SK-N-SH treated with all-trans-retinoic acid at 6 μM for 48 hours (cell line): ENCODE data around the gene ALS2.
"Not testable (repeated sequence)": the region's sequence is repeated elsewhere in the genome, so short reads cannot be mapped to it uniquely, and the experiment has no call there.

ENCODE experiments used
- ATAC-seq: fragments of 200-7000 bp; cut with Tn5 transposase; 3 replicates; pipeline ENCODE4 v1.9.1; 2020; ENCODE audit warnings: mild to moderate bottlenecking, moderate library complexity
- BACH2 ChIP-seq: fragments of 250-450 bp; sonication (Bioruptor Pico); IDR thresholded peaks from 2 replicates; pipeline ENCODE4 v1.9.0; 2021; ENCODE audit warnings: mild to moderate bottlenecking, borderline replicate concordance
- CSDC2 ChIP-seq: fragments of 250-450 bp; sonication (Bioruptor Pico); IDR thresholded peaks from 2 replicates; pipeline ENCODE4 v1.5.0; 2020; ENCODE audit warnings: mild to moderate bottlenecking, moderate library complexity
- ESRRG ChIP-seq: fragments of 250-450 bp; sonication (Bioruptor Pico); IDR thresholded peaks from 2 replicates; pipeline ENCODE4 v1.6.1; 2021; ENCODE audit warnings: mild to moderate bottlenecking
- GLIS3 ChIP-seq: fragments of 250-450 bp; sonication (Bioruptor Pico); IDR thresholded peaks from 2 replicates; pipeline ENCODE4 v1.5.0; 2020; ENCODE audit warnings: mild to moderate bottlenecking, moderate library complexity
- ISL1 ChIP-seq: fragments of 250-450 bp; sonication (Bioruptor Pico); IDR thresholded peaks from 2 replicates; pipeline ENCODE4 v2.1.2; 2022; ENCODE audit warnings: mild to moderate bottlenecking, moderate library complexity
- PPARA ChIP-seq: fragments of 250-450 bp; sonication (Bioruptor Pico); IDR thresholded peaks from 2 replicates; pipeline ENCODE4 v1.5.0; 2020; ENCODE audit warnings: mild to moderate bottlenecking, borderline replicate concordance
- RARB ChIP-seq: fragments of 250-450 bp; sonication (Bioruptor Pico); IDR thresholded peaks from 2 replicates; pipeline ENCODE4 v1.8.0; 2021; ENCODE audit warnings: mild to moderate bottlenecking, moderate library complexity
- SNAI2 ChIP-seq: fragments of 250-450 bp; sonication (Bioruptor Pico); IDR thresholded peaks from 2 replicates; pipeline ENCODE4 v1.5.0; 2020; ENCODE audit warnings: mild to moderate bottlenecking, moderate library complexity
- TCF4 ChIP-seq: fragments of 250-450 bp; sonication (Bioruptor Pico); IDR thresholded peaks from 2 replicates; pipeline ENCODE4 v1.8.0; 2021; ENCODE audit warnings: mild to moderate bottlenecking, moderate library complexity, borderline replicate concordance
- ZFP30 ChIP-seq: fragments of 450-650 bp; formaldehyde crosslinking; IDR thresholded peaks from 2 replicates; pipeline ENCODE4 v1.5.0; 2022; ENCODE audit warnings: mild to moderate bottlenecking, moderate library complexity
- ZNF565 ChIP-seq: fragments of 450-650 bp; formaldehyde crosslinking; conservative IDR thresholded peaks from 2 replicates; pipeline ENCODE4 v1.5.0; 2020; ENCODE audit warnings: low read depth, mild to moderate bottlenecking, moderate library complexity
- ZNF8 ChIP-seq: fragments of 450-650 bp; formaldehyde crosslinking; IDR thresholded peaks from 2 replicates; pipeline ENCODE4 v1.5.0; 2020; ENCODE audit warnings: mild to moderate bottlenecking, moderate library complexity
- TF ChIP-seq, protein P1 (sequence below): fragments of 250-450 bp; sonication (Bioruptor Pico); IDR thresholded peaks from 2 replicates; pipeline ENCODE4 v1.5.0; 2020; ENCODE audit warnings: mild to moderate bottlenecking, moderate library complexity
- TF ChIP-seq, protein P2 (sequence below): fragments of 250-450 bp; sonication (Bioruptor Pico); IDR thresholded peaks from 2 replicates; pipeline ENCODE4 v1.8.0; 2020; ENCODE audit warnings: mild to moderate bottlenecking, moderate library complexity, borderline replicate concordance
- TF ChIP-seq, protein P3 (sequence below): fragments of 250-450 bp; sonication (Bioruptor Pico); IDR thresholded peaks from 2 replicates; pipeline ENCODE4 v1.5.1; 2021; ENCODE audit warnings: mild to moderate bottlenecking, moderate library complexity
- TF ChIP-seq, protein P4 (sequence below): fragments of 250-450 bp; sonication (Bioruptor Pico); IDR thresholded peaks from 2 replicates; pipeline ENCODE4 v1.5.1; 2020; ENCODE audit warnings: low read depth, mild to moderate bottlenecking, moderate library complexity

Gene ALS2

DNA sequence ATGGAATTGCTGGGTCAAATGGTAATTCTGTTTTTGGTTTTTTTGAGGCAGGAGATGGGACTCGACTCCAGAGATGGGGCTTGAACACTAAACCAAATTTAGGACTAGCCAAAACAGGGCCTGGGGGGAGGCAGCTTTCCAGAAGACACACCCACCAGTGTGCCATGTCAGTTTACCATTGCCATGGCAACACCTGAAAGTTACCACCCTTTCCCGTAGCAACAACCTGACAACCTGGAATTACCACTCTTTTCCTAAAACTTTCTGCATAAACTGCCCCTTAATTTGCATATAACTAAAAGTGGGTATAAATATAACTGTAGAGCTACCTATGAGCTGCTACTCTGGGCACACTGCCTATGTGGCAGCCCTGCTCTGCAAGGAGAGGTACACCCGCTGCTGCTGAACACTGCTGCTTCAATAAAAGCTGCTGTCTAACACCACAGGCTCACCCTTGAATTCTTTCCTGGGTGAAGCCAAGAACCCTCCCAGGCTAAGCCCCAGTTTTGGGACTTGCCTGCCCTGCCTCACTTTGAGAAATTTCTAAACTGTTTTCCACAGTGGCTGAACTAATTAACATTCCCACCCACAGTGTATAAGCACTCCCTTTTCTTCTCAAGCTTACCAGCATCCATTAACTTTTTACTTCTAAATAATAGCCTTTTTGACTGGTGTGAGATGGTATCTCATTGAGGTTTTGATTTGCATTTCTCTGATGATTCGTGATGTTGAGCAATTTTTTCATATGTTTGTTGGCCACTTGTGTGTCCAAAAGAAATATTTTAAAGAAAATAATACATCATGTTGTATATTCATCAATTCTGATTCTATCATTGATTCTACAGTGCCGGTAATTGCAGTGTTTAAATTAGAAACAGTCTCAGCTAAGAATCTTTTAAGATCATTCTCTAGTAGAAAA, 36.2 kb upstream of the ALS2 start (continued):
- TF ChIP-seq, protein P1, sequence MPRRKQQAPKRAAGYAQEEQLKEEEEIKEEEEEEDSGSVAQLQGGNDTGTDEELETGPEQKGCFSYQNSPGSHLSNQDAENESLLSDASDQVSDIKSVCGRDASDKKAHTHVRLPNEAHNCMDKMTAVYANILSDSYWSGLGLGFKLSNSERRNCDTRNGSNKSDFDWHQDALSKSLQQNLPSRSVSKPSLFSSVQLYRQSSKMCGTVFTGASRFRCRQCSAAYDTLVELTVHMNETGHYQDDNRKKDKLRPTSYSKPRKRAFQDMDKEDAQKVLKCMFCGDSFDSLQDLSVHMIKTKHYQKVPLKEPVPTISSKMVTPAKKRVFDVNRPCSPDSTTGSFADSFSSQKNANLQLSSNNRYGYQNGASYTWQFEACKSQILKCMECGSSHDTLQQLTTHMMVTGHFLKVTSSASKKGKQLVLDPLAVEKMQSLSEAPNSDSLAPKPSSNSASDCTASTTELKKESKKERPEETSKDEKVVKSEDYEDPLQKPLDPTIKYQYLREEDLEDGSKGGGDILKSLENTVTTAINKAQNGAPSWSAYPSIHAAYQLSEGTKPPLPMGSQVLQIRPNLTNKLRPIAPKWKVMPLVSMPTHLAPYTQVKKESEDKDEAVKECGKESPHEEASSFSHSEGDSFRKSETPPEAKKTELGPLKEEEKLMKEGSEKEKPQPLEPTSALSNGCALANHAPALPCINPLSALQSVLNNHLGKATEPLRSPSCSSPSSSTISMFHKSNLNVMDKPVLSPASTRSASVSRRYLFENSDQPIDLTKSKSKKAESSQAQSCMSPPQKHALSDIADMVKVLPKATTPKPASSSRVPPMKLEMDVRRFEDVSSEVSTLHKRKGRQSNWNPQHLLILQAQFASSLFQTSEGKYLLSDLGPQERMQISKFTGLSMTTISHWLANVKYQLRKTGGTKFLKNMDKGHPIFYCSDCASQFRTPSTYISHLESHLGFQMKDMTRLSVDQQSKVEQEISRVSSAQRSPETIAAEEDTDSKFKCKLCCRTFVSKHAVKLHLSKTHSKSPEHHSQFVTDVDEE (CRISPR knock-in tag): no peak
- TF ChIP-seq ESRRG (CRISPR knock-in tag) (no peak), ZNF8 (no peak), SNAI2 (CRISPR knock-in tag) (no peak)

DNA sequence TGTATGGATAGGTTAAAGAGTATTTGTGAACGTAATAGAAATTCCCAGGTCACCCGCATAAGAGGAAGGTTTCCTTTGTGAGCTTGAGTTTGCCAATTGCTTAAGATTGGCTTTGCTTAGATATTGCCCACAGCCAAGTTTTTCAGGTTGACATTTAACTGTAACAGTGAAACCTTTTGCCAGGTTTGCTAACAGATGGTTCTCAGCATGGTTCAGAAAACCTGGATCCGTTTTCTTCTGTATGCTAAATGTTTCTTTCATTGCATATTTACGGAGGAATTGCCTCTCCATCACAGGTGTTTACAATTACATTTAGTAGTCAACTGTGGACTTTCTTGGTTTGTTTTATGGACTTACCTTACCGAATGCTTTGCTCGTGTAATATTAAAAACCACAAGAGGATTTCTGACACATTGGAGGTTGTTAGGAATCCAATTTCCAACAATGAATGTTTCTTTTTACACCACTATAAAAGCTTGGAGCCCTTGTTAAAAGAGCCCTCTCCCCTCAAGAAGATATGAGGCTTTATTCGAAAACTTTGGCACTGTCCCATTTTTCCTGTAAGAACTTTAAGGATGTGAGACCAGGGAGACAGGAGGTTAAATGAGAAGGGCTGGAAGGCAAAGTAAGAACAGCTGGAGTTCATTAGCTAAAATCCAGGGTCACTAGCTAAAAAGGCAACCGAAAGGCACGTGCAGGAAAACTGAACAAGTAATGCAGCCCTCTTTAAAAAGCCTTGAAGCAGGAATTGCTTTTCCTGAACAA, 33.4 kb upstream of the ALS2 start:
- TF ChIP-seq TCF4 (CRISPR knock-in tag) (peak; percentile 63; the same call in 1 of the 2 replicates), ZNF565 (no peak)
- peak; percentile 72 for ATAC-seq

DNA sequence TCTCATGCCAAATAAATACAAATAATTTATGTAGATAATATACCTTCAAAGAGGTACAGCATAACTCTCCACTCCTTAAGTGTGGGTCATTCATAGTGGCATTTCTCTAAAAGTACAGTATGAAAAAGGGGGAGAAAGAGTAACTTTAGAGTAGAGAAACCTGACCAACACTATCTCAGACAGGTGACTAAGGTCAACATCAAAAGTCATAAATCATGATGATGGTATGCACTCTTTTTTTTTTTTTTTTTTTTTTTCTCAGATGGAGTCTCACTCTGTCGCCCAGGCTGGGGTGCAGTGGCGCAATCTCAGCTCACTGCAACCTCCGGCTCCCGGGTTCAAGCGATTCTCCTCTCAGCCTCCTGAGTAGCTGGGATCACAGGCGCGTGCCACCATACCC, 29.9 kb upstream of the ALS2 start:
- not testable (repeated sequence) for ATAC-seq

DNA sequence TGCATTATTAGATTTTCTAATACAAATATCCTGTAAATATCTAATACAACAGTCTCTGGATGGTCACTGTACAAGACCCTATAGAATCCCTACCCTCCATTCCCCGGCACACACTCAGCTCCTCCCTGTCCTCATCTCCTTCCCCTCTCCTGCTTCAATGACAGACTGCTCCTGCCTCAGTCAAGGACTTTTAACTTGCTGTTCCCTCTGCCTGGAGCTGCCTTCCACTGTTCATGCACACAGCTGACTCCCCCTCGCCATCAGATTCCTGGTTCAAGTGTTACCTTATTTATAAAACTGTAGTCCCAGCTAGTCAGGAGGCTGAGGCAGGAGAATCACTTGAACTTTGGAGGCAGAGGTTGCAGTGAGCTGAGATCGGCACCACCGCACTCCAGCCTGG, 28.9 kb upstream of the ALS2 start:
- ATAC-seq: no peak
- TF ChIP-seq BACH2 (CRISPR knock-in tag) (no peak), TCF4 (CRISPR knock-in tag) (no peak), RARB (no peak)
- TF ChIP-seq, protein P1 (CRISPR knock-in tag): no peak
- TF ChIP-seq, protein P2, sequence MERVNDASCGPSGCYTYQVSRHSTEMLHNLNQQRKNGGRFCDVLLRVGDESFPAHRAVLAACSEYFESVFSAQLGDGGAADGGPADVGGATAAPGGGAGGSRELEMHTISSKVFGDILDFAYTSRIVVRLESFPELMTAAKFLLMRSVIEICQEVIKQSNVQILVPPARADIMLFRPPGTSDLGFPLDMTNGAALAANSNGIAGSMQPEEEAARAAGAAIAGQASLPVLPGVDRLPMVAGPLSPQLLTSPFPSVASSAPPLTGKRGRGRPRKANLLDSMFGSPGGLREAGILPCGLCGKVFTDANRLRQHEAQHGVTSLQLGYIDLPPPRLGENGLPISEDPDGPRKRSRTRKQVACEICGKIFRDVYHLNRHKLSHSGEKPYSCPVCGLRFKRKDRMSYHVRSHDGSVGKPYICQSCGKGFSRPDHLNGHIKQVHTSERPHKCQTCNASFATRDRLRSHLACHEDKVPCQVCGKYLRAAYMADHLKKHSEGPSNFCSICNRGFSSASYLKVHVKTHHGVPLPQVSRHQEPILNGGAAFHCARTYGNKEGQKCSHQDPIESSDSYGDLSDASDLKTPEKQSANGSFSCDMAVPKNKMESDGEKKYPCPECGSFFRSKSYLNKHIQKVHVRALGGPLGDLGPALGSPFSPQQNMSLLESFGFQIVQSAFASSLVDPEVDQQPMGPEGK (CRISPR knock-in tag): no peak

DNA sequence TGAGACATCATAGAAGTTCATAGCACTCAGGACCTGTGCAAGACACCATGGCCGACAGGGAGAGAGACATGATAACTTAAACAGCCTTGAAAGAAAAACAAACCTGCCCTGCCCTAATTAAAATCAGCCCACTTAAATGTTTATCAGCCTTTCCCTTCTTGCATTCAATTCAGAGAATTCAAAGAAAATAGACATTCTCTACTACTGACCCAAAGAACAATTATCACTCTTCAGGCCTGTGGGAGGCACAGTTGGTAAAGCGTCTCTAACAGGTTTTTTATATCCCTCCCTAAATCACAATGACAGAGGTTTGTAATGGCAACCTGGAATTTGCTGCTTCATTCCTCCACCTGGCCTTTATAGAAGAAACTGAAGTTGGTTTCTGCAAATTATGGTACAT, 27.3 kb upstream of the ALS2 start:
- no peak for ATAC-seq
- TF ChIP-seq, protein P3, sequence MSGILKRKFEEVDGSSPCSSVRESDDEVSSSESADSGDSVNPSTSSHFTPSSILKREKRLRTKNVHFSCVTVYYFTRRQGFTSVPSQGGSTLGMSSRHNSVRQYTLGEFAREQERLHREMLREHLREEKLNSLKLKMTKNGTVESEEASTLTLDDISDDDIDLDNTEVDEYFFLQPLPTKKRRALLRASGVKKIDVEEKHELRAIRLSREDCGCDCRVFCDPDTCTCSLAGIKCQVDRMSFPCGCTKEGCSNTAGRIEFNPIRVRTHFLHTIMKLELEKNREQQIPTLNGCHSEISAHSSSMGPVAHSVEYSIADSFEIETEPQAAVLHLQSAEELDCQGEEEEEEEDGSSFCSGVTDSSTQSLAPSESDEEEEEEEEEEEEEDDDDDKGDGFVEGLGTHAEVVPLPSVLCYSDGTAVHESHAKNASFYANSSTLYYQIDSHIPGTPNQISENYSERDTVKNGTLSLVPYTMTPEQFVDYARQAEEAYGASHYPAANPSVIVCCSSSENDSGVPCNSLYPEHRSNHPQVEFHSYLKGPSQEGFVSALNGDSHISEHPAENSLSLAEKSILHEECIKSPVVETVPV (CRISPR knock-in tag): no peak
- TF ChIP-seq ISL1 (CRISPR knock-in tag): no peak
- TF ChIP-seq ZNF8: no peak
- no peak for TF ChIP-seq BACH2 (CRISPR knock-in tag)
- TF ChIP-seq CSDC2: no peak
- TF ChIP-seq ESRRG (CRISPR knock-in tag): no peak
- no peak for TF ChIP-seq GLIS3 (CRISPR knock-in tag)
- TF ChIP-seq, protein P4, sequence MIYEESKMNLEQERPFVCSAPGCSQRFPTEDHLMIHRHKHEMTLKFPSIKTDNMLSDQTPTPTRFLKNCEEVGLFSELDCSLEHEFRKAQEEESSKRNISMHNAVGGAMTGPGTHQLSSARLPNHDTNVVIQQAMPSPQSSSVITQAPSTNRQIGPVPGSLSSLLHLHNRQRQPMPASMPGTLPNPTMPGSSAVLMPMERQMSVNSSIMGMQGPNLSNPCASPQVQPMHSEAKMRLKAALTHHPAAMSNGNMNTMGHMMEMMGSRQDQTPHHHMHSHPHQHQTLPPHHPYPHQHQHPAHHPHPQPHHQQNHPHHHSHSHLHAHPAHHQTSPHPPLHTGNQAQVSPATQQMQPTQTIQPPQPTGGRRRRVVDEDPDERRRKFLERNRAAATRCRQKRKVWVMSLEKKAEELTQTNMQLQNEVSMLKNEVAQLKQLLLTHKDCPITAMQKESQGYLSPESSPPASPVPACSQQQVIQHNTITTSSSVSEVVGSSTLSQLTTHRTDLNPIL: no peak
- TF ChIP-seq, protein P2 (CRISPR knock-in tag): no peak
- no peak for TF ChIP-seq PPARA (CRISPR knock-in tag)
- no peak for TF ChIP-seq ZFP30
- TF ChIP-seq RARB: no peak
- TF ChIP-seq TCF4 (CRISPR knock-in tag): no peak
- TF ChIP-seq ZNF565: no peak
- TF ChIP-seq, all 23 proteins: peak for 0
